ENCODE data around the gene TMEM183A.
"Not testable (repeated sequence)": the region's sequence is repeated elsewhere in the genome, so short reads cannot be mapped to it uniquely, and the experiment has no call there.

TMEM183A gene, protein sequence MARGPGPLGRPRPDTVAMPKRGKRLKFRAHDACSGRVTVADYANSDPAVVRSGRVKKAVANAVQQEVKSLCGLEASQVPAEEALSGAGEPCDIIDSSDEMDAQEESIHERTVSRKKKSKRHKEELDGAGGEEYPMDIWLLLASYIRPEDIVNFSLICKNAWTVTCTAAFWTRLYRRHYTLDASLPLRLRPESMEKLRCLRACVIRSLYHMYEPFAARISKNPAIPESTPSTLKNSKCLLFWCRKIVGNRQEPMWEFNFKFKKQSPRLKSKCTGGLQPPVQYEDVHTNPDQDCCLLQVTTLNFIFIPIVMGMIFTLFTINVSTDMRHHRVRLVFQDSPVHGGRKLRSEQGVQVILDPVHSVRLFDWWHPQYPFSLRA

DNA sequence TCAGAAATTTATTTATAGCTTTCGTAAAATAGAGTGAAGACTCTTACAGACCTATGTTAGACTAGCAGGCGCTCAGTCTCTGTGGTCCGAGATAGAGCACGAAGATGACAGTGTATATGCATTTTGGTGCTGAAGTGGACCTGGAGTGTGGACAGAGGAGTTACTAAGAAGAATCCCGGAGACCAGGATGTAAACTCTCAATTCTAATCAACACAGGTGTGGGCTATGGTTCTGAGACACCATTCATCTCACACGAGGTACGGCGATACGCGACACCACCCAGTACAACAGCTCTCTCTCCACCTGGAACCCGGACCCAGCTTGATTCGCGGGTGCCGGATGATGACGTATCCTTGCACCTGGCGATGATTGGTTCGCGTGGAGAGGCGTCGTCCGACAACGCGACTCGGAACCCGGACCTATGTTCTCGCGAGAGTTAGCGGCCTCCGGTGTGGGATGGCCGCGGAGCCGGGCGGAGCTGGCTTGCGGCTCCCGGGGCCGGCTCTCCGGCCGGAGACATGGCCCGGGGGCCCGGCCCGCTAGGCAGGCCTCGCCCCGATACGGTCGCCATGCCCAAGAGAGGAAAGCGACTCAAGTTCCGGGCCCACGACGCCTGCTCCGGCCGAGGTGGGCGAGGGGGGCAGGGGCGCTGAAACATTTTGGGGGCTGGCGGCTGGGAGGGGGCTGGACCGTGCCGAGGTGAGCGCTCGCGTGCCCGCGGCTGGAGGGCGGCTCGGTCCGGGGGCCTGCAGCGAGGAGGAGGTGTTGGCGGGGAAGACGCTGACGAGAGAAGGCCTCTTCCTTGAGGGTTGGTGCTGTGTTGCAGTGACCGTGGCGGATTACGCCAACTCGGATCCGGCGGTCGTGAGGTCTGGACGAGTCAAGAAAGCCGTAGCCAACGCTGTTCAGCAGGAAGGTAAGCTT, at the start of gene TMEM183A:
Gene TMEM183A (plus strand): TSS at position 427 of the 924 bp plus-strand sequence. CDS start 92 bp downstream, at position 519.
- DNase-seq: peak; percentile 93

GRCh38 chr1:202957733-202958543, 49.2 kb upstream of the TMEM183A start, which contains the start of gene ADIPOR1:
ADIPOR1 (minus strand) TSS chr1:202958312; CDS start chr1:202951070, 7,242 bp downstream.
- DNase-seq: peak; percentile 53

DNA sequence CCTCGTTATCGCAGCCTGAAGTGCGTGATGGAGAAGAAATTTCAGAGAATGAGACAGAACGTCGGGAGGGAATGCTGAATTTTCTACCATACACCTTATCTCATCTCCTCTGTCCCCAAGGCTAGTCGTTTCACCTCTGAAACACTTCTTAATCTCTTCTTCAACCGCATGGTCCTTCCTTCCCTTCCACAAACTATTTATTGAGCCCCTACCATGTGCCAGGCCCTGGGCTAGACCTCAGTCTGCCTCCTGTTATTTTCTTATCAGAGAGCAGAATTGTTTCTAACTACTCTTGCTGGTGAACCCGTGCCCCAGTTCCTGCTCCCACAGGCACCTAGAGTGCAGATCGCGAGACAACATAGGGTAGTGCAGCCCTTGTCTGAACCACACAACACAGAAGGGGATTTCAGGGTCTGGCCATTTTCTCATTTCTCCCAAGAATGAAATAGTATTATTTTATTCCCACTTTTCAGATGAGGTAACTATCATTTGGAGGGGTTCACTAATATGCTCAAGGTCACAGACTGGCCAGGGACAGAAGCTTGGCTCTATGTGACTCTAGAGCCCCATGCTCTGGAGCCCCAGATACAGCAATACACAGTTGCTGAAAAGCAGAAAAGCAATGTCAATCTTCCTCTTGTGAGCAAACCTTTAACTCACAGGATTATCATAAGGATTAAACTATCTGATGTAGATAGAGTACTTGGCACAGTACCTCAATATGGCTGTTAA, 48.5 kb upstream of the TMEM183A start:
- DNase-seq: no peak

DNA sequence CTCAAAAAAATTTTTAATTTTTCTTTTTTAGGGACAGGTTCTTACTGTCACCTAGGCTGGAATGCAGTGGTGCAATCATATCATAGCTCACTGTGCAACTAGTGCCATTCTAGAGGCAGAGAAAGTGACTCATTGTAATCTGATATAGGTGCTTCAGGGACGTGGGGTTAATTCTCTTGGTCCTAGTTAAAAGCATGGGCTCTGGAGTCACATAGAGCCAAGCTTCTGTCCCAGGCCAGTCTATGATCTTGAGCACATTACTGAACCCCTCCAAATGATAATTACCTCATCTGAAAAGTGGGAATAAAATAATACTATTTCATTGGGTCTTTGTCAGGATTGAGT, 47.9 kb upstream of the TMEM183A start:
- no peak for DNase-seq

GRCh38 chr1:202961220-202961880, 45.8 kb upstream of the TMEM183A start:
- DNase-seq: no peak

GRCh38 chr1:202964791-202965410, 42.3 kb upstream of the TMEM183A start:
- no peak for DNase-seq

DNA sequence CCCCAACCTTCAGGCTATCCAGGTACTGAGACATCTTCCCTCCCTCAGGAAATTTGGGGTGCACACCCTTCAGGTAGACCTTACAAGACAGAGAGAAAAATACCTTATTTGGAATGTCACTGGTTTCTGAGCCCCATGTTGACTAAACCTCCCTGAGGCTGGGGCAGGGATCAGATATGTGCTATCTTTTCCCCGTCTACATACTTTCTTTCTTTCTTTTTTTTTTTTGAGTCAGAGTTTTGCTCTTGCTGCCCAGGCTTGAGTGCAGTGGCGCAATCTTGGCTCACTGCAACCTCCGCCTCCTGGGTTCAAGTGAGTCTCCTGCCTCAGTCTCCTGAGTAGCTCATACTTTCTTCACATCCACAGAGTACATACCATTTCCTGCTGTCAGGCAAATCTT, 41.8 kb upstream of the TMEM183A start:
- no peak for DNase-seq

DNA sequence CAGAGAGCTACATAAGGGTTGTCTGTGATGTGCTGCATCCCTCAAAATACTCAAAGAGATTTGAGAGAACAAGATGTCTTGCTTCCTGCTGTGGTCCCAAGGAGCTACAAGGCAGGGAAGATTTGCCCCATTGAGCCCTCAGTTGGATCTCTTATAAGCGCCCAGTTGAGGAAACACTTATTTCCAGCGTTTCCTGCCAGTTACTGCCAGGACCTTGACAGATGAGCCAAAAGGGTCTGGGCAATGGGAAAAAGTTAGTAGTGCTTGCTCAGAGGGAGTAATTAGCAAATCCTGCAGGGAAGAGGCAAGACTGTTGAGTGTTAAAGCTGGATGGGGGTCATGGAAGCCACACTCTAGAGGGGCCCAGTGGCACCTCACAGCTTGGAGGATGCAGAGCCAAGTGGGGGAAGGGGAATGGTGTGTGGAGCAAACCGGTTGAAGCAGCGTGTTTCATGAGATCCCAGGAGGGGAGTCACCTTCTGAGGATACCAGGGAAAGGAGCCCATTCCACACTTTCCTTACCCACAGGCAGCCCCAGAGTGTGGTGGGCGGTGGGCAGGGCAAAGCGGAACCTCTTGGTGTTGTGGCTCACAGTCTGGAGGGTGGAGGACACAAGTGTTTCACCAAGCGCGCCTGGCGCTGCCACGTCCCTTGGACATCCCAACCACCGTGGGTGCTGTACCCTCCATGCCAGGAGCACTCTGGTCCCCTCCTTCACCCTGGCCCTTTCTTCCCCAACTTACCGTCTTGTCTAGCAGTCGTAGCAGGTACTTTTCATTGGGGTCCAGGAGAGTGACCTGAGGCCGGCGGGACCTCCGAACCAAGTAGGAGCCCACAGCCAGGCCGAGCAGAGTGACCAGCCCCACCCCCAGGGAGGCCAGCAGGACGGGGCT, 40.9 kb upstream of the TMEM183A start:
- no peak for DNase-seq

DNA sequence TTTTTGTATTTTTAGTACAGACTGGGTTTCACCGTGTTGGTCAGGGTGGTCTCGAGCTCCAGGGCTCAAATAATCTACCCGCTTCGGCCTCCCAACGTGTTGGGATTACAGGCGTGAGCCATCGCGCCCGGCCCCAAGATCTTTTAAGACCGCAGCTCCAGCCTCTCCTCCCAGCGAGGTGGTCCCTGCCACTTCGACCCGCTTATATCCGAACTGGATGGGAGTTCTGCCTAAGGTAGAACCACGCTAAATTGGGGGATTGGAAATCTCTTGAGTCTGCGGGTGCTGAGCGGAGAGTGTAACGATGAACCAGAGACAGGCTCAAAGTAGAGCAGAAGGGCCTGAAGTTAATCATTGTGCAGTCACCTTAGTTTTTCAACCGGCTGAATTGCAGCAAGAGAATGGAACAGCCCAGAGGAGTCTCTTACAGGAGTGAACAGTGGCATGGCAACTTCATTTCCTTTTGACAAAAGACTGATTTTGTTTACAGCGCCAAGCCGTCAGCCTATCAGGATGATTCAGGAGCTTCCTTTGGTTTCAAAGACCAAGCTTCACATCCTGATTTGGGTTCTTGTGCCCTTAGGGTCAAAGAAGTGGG, 39.4 kb upstream of the TMEM183A start:
- DNase-seq: no peak

DNA sequence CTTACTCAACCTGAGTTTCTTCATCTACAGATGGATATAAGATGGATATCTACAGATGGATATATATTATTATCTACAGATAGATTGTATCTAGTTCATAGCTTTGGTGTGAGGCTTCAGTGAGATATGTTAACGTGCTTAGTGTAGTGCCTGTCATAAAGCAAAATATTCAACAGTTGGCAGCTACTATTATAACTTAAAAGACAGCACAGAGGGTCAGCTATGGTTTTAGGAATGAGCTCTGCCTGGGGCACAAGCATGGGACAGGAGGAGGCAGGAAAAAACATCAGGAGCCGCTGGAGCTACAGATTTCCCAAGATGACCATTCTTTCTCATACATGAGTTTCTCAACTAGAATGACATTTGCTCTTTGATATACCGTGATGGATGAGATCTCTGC, 38.8 kb upstream of the TMEM183A start:
- no peak for DNase-seq

DNA sequence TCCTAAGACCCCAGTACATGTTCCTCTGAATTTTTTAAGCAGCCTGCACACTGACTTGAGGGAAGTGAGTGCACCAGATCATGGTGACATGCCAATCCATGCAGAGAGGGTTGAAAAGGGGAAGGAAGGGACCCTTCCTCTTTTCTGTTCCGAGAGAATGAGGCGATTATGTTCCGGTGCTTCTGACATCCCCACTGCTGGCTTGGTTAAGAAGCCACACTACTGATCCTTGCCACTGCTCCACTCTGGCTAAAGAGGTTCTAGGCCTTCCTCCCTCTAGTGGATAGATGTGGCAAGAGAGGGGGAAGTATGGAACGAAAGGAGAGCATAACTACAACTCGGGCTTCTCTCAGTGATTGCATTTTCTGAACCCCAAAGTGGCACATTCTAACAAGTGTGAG, 38.3 kb upstream of the TMEM183A start:
- DNase-seq: peak; percentile 70

- no peak for DNase-seq
Measured at GRCh38 chr1:202972046-202972445, 35.1 kb upstream of the TMEM183A start.

- no peak for DNase-seq
Measured at GRCh38 chr1:202974856-202975255, 32.3 kb upstream of the TMEM183A start.

GRCh38 chr1:202976633-202977032, 30.5 kb upstream of the TMEM183A start:
- DNase-seq: no peak

DNA sequence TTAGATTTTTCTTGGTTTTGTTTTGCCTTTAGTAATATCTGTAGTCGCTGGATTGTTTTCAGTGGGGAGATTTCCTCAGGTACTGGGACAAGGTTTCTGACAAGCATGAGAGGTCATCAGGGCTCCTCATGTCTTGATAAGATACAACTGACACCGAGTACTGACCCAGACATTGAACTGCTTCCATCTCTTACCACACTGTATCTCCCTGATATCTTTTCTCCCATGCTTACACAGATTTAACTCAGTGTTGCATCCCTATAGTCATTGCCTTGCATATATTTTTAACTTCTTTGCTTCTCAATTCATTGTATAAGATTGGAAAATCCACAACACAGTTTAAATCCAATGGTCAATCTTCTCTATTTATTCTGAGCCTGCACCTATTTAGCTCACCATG, 27.7 kb upstream of the TMEM183A start:
- no peak for DNase-seq

GRCh38 chr1:202981939-202982338, 25.2 kb upstream of the TMEM183A start:
- DNase-seq: no peak

GRCh38 chr1:202982715-202983430, 24.3 kb upstream of the TMEM183A start:
- no peak for DNase-seq

- not testable (repeated sequence) for DNase-seq
Measured at GRCh38 chr1:202986120-202986519, 21.1 kb upstream of the TMEM183A start.

DNA sequence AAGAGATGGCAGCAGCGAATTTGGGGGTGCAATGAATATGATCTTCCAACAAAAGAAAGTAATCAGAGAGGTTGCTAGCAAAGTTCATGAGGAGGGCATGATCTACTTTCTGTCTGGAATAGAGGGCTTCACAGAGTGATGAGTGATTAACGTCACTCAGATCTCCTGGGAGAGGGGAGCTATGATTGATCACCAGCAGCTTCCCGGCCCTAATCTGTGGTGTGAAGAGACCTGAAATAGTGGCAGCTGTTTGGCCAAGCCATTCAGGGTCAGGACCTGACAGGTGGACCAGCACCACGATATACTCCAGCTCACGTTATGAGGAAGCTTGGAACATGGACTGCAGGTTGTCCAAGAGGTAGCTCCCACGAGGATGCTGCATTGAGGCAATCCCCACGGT, 19.9 kb upstream of the TMEM183A start:
- DNase-seq: no peak

All from NCI-H1694 treated with DMSO at 0.1 percent for 48 hours (cell line).